GM18505 (cell line): Measurements from ENCODE around the gene ZNF236.

ENCODE experiments used
- ATAC-seq: cut with Tn5 transposase; IDR thresholded peaks from one replicate; pipeline ENCODE4 v1.9.1; 2021; ENCODE audit not compliant: unreplicated experiment
- POLR2A ChIP-seq: IDR thresholded peaks from 4 replicates; pipeline ENCODE4 v1.6.1; 2011; ENCODE audit warnings: borderline replicate concordance; ENCODE audit not compliant: insufficient read depth, insufficient read length; ENCODE audit errors: extremely low read depth

The ZNF236 gene

DNA sequence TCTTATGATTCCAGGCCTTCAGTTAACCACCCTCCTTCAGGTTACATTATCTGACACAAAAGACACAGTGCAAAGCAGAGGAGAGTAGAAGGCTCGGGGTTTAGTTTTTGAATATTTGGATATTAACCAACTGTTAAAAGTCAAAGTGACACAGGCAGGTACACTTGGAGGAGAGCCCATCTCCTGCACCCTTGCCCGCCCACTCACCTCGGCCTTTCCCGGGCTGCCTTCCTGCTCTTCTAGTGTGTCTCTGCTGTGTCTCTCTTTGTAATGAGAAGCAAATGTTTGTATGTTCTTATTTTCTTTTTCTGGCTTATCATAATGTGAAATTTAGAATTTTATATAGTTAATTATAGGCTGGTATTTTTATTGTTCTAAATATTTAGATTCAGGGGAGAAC lies 35.1 kb downstream of the ZNF236 start:
- ATAC-seq, result no peak
- TF ChIP-seq POLR2A, result no peak

DNA sequence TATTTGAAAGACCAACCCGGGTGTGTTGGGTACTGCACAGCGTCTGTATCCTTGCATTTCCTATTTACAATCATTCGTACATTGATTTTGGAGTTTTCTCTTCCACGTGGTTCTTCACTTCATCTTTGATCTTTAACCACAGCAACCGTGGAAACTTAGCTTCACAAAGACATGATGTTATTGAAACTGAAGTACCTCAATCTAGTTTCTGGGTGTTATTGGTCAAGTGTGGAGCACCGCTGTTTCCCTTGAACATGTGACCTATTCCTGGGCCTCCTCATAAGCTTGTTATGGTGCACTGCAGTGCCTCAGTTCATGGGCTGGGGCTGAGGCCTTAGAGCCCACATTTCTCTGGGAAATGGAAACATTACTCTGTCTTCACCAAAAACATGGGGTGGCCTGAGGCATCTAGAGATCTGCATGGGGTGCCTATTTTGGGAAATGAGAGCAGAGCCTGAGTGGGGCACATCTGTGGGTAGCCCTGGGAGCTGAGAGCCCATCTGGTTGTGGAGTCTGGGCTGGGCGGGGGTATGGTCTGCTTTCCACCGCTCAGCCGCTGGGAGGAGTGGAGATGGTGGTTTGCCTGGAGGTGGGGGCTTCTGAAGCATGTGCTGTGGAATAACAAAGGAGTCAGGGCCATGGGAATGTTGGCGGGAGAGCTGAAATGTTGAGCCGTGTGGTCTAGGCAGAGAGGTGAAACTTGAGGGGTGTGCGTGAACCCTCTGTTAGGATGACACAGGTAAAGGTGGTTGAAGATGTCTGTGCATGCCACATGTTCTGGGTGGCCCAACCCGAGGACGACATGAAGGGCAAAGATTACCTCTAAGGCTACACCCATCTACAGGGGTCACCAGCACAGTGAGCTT lies 37.4 kb downstream of the ZNF236 start:
- TF ChIP-seq POLR2A, result no peak
- no peak for ATAC-seq

DNA sequence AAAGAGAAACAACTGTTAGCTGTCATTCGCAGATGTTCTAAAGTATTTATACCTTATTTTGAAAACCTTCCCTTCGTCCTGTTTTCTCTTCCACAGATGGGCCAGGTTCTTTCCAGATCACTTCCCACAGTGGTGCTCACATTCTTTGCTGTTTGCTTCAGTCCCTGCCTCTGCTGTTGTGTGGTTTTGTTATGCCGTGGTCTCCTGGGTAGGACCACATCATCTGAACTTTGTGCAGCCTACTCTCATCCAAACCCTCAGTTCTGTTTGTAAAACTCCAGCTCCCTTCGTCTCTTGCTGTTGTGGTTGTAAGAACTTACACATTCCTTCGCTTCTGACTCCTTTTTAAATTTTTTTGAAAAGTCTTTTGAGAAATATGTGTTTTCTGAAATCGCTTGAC lies 38.1 kb downstream of the ZNF236 start:
- no peak for ATAC-seq
- no peak for TF ChIP-seq POLR2A

DNA sequence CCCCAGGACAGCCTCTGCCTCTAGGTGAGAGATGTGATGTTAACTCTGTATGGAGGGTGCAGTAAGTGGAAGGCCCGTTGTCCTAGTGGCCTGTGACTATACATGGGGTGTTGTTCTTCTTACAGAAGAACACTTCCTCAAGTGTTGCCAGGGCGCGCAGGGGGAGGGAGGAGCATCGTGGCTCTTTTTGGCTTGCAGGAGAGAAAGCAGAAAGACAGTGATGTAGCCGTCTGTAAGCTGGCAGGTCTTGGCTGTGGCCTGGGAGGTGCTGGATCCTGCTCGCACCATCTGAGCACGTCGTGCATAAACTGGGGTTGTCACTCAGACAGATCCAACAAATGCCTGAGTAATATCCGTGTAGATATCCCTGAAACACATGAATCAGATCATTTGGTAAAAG lies 44.3 kb downstream of the ZNF236 start:
- ATAC-seq, result no peak

DNA sequence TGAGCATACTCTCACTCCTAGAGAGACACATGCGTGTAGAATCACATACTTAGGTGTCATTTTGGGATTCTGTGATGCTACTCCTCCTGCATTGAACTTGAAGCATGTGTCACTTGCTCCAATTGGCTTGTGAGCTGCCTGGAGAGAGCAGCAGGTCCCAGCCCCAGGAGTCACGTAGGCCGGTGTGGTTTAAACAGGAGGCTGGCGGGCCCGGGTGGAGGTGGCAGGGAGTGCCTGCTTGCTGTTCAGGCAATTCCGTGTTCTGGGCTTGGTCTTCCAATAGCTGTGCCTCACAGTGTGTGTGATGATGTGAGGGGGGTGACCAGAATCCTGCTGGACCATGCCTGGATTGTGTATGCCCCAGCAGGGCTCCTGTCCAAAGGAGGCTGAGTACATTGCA lies 51.0 kb downstream of the ZNF236 start:
- no peak for TF ChIP-seq POLR2A
- ATAC-seq, result no peak

More for the DNA sequence above, 44.3 kb downstream of the ZNF236 start:
- TF ChIP-seq POLR2A, result no peak

DNA sequence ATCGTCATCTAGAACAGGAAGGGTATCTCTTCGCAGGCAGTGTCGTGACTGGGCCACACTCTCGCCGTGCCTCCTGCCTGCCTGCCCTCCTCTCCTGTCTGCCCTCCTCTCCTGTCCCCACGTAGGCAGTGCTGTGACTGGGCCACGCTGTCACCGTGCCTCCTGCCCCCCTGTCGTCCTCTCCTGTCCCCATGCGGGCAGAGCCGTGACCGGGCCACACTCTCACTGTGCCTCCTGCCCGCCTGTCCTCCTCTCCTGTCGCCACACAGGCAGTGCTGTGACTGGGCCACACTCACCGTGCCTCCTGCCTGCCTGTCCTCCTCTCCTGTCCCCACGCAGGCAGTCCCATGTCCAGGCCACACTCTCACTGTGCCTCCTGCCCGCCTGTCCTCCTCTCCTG lies 51.4 kb downstream of the ZNF236 start:
- no peak for ATAC-seq
- TF ChIP-seq POLR2A, result no peak

DNA sequence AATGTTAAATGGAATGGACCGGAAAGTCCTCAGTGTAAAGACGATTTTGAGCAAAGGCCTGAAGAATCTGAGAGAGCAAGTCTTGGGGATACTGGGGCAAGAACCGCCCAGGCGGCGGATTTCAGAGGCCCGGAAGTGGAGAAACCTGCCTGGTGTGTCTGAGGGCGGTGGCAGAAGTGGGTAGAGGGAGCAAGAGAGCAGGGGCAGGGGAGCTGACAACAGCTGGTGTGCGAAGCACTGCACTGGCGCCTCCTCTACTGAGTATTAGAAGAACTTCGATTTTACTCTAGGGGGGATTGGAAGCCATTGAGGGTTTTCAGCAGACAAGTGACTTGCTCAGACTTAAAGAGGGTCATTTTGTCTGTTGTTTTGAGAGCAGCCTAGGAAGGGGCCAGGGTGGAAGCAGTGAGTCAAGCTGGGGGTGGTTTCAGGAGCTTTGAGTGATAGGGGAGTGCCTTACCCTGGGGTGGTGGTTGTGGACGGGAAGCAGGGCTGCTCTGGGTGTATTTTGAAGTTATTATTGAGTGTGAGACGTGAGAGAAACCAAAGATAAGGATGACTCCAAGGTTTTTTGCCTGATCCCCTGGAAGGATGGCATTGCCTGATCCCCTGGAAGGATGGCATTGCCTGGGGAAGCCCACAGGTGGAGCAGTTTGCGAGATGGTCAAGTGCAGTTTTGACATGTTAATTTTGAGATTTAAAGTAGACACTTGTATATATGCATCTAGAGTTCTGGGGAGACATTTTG lies 52.5 kb downstream of the ZNF236 start:
- ATAC-seq, result peak; percentile 24
- TF ChIP-seq POLR2A, result no peak

DNA sequence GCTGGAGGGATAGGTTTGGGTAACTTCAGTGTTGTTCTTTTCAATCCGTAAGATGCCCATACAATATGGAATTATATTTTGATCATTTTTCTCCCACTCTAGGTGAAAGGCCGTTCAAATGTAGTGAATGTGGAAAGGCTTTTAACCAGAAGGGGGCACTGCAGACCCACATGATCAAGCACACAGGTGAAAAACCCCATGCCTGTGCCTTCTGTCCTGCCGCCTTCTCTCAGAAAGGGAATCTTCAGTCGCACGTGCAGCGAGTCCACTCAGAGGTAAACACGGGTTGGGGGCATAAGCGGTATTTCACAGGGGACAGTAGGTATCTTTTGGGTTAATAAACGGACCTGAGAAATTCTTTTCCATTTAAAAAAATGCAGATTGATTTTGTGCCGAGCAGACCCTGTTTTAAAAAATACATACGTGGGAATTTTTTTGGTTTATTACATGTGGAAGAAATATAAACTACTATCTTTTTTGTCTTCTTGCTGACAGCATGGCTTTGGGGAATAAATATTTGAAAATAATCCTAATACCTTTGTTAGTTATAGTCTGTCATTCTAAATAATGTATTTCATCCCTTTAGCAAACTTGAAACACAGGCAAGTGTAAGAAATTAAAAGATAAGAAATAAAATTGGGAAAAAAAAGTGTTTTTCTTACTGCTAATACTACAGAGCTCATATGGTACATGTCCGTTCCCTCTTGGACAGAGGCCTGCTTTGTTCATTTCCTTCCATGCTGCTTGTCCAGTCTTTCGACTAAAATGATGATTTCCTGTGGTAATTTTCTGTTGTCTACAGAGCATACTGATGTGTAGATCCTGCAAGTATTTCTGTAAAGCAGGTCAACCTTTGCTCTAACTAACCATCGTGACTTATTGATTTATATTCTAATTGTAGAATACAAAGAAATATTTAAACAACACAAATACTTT lies 53.3 kb downstream of the ZNF236 start:
- peak; percentile 59 for ATAC-seq
- TF ChIP-seq POLR2A, result no peak

DNA sequence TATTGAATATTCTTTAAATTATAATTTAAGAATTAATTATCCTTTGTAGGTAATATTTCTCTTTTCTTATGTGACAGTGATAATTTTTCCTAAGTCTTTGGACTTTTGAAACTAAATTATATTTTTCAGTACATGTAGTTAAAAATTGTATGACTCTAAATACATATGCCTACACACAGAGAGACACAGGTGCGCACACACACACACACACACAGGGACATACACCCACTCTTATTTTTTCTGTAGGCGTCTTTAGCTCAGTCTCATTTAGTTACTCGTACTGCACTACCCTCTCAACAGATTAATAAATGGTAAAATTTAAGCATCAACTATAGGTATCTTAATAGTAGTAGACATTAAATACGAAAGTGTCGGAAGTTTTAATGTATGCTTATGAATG lies 56.1 kb downstream of the ZNF236 start:
- no peak for TF ChIP-seq POLR2A
- ATAC-seq, result no peak

DNA sequence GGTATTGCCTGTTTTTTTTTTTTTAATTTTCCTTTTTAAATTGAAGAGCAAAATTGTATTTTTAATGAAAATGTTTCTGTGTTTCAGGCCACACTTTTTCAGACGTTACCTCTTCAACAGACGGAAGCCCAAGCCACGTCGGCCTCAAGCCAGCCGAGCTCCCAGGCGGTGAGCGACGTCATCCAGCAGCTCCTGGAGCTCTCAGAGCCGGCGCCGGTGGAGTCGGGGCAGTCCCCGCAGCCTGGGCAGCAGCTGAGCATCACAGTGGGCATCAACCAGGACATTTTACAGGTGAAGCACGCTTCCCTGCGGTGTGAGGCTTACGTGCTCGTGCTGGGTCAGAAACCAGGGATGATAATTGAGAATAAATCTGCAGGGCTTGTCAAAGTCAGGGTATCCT lies 57.7 kb downstream of the ZNF236 start:
- no peak for TF ChIP-seq POLR2A
- ATAC-seq, result no peak

DNA sequence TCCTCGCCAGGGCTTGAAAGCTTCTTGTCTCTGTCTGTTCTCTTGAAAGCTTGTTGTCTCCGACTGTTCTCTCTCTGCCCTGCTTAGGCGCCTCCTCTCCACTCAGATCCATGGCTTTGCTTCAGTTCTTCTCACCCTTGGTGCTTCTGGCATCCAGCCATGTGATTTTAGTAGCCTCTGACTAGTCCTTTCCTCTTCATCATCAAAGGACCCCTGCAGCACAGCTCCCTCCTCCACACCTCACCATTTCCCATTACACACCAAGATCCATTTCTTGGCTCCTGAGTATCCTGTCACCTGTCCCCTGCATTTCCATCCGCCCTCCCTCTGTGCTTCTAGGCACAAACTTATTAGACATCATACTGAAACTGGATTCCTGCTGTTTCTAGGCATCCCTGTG lies 59.4 kb downstream of the ZNF236 start:
- no peak for ATAC-seq
- TF ChIP-seq POLR2A, result no peak

DNA sequence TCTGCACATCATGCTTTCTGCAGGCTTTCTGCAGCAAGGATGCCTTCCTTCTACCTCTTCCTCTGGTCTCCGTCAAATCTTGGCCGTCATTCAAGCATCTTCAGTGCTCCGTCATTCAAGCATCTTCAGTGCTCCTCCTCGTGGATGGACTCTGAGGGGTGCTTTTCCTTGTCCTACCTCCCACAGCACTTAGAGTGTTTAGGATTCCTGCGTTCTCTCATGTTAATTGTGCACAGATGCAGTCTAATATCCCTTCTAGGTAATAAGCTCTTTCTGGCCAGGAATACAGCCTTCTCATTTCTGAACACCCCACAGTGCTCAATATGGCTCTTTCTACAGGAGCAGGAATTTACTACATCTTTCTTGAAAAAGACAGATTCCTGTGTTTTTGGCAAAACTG lies 59.8 kb downstream of the ZNF236 start:
- no peak for ATAC-seq
- TF ChIP-seq POLR2A, result no peak

DNA sequence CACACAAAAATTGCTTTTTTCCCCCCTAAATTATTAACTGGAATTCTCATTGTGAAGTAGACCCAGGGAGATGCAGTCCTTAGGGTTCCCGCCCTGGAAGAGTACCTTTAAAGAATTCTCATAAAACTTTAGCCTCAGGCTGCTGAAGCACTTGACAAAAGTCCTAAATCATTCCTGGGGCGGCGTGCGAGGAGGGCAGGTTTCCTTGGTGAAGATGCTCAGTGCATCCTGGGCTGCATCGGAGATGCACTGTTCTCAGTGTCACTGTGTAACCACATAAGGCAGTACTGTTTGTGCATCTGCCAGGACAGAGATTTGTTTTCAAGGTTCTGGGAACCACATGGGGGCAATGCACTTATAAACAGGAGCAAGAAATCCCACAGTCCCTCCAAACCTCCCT lies 62.6 kb downstream of the ZNF236 start:
- no peak for TF ChIP-seq POLR2A
- ATAC-seq, result no peak
